GM21737 (cell line): ENCODE data around the gene MGMT.

ENCODE experiments used
- ATAC-seq: cut with Tn5 transposase; IDR thresholded peaks from one replicate; pipeline ENCODE4 v1.9.1; 2021; ENCODE audit warnings: mild to moderate bottlenecking, moderate library complexity; ENCODE audit not compliant: unreplicated experiment

Gene MGMT

GRCh38 chr10:129581827-129582411 is 114.9 kb downstream of the MGMT start:
- ATAC-seq: no peak

GRCh38 chr10:129583831-129584230 is 116.8 kb downstream of the MGMT start:
- ATAC-seq: no peak

GRCh38 chr10:129586898-129587443 is 119.9 kb downstream of the MGMT start:
- no peak for ATAC-seq

DNA sequence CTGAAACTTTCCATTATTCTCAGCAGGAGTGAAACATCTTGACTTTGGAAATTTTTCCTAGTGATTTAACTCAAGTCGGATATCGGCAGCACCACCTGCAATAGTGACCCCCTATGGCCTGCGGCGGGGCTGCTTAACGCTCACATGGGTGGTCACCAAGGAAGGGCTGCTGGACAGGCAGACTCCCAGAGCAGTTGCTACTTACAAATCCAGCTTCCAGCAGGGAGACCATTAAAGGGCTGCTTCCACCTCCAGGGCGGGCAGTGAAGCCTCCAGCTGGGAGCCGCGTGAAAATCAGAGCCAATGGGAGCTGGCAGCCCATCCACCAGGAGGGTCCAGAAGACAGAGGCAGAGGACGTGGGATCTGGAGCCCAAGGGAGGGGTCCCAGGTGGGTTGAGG is 122.5 kb downstream of the MGMT start:
- ATAC-seq: no peak

GRCh38 chr10:129593953-129594352 is 126.9 kb downstream of the MGMT start:
- ATAC-seq: no peak

GRCh38 chr10:129594811-129595210 is 127.8 kb downstream of the MGMT start:
- ATAC-seq: no peak

DNA sequence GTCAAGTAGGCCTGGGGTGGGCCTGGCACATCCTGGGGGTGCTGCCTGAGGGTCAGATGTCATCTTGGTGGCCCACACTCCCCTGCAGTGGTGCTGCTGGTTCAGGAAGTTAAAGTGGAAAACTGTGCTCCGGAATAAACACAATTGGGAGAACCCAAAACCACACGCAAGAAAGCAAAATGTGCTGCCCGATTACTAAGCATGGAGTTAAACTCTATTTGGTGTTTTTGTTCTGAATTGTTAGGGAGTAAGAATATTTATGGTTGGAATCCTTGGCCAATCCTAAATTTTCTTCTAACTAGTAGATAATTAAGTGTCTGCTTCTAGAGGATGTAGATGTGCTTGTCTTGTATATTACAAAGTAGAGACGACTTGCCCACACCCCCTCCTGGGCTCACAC is 131.4 kb downstream of the MGMT start:
- no peak for ATAC-seq

DNA sequence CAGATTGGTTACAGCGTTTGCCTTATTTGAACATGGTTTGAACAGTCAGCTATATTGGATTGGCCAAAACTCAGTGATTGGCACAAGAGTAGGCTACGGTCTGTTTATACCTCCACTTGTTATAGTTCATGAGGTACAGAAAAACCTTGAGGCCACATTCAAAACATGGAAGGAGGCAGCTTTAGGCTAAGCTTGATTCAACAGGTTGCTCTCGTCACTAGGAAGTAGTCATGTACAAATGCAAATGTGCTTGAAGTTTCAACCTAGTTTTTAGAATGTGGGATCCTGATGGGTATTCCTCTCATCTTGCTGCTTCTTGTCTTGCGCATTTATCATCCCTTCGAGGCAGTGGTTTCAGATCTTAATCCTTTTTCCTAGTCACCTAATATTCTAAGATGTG is 132.1 kb downstream of the MGMT start:
- no peak for ATAC-seq

GRCh38 chr10:129601737-129602136 is 134.7 kb downstream of the MGMT start:
- no peak for ATAC-seq

GRCh38 chr10:129602938-129603535 is 136.0 kb downstream of the MGMT start:
- ATAC-seq: no peak

DNA sequence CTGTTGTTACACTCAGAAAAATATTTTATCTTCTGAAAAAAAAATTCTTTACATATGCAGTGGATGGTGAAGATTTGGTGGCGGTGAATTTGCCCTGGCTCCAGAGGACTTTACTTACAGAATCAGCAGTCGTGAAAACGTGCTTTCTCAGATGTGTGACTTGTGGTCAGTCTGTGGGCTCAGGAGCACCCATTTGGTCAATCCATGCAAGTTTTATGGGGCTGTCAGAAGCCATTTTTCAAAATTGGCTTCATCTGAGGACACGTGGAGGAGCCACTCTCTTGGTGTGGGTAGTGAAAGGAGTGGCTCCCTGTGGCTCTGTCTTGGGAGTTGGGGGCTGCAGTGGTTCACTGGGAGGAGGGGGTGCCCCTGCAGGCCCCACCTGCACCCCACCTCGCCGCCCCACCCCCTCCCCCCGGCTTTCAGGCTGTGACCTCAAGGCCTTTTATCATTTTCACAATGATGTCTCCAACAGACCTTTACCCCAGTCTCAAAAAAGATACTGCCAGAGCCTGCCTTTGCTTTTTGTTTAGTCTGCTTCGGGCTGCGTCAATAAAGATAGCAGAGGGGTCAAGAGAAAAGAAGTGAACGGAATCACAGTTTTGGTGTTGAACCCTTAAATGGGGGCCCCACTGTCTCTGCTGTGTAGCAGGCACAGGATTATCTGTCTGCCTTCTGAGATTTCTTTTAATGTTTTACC is 137.4 kb downstream of the MGMT start:
- ATAC-seq: no peak

DNA sequence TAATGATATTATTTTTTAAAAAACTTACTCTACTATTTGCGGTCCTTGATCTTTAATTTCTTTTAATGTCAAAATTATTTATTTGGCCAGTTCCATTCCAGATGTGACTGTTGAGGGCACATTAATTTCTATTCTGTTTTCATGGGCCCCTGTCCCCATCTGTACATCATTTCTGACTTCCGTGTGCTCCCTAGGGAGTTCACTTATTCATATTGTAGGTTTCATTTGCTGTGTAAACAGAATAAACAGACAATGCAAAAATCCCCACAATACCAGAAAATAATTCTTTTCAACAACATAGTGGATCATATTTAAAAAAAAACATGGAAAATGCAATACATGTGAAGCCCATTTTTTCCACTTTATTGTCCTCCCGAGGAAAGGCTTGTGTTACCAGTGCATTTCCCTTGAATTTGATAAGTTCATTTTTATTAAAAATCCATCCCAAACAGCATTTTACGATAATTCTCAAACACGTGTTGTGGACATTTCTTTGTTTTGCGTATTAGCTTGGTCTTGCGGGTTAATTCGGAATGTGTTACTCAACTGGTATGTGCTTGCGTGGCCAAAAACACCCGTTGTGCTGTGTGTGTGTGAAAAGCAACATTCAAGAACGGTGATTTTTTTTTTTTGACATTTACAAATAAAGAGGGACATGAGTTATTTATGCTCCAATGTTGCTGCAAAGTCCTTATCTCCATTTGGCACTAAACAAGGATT is 138.4 kb downstream of the MGMT start:
- peak; percentile 53 for ATAC-seq

DNA sequence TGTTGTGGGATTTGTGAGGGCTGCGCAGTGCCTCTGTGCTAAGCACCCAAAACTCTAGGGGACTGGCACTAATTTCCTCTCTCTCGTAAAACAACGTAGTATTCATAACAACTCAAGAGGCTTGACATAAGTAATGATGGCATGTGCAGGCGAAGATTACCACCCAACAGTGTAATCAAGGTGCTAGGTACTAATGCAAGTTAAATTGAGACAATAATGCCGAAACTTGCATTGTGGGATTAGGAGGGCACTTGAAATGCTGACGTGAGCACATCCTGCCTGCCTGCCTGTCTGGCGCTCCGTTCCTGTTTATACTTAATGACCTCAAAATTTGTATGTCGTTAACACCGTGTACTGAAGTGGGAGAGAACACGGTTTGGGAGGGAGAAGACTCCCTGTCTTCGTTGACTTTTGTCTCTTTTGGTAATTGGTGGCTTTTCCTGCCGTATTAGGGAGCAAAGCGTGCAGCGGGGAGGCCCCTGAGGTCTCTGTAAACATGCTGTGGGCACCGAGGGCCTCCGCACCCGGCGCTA is 139.0 kb downstream of the MGMT start:
- ATAC-seq: no peak

GRCh38 chr10:129607607-129608109 is 140.6 kb downstream of the MGMT start:
- no peak for ATAC-seq

DNA sequence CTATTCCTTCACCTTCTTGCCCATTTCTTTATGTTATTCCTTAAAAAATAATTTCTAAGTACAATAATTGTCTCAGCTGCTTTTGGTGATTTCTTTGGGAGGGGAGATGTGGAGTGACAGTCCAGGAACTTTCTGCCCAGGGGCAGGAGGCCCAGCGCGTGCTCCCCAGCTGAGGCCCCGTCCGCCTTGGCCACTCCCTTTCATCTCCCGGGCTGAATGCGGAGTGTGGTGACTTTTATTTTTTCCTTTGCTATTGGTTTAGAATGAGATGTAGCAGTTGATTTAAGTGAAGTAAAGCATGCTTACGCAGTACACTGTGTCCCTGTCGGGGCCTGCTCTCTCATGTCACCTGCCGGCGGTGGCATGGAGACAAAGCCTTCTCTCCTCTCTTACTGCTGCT is 141.6 kb downstream of the MGMT start:
- ATAC-seq: no peak

DNA sequence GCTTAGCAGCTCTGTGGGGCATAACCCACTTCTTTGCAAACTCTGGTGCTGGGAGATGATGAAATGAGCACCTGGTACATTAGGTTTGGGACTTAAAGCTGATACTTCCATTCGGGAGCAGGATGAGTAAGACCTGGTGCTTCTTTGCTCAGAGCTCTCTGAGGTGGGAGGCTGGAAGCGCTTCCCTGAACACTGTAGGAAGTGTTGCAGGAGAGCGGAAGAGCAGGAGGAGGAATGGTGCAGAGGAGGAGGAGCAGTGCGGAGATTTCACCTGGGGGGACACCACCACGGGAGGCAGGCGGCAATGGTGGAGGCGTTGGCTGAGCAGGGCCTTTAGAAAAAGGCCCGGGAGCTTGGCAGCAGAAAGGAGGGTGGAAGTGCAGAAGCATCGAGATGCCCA is 142.5 kb downstream of the MGMT start:
- ATAC-seq: no peak

DNA sequence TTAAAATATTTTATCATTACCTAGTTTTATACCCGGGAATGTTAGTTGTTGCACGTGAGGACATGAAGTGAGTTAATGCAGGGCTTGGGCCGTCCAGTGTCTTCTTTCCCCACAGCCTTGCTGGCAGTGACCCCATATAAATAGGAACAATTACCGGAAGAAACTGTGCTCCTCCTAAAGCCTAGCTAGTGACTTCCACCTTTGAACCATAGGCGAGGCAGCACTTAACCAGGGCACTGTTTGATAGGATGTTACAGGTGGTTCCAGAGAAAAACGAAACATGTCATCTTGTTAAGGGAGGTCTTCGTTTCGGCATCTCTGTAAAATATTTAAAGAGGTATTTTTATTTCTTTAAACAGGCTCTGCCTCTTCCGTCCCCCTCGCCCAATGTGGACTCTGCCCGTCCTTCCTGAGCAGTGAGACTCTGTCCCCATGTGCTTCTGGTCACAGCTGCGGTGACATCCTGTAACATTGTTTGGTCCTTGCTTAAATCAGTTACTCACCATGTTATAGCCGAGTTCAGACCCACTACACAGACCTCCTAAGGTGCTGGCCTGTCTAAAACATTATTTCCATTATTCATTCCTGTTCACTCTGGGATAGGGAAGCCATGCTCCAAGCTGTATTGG is 145.6 kb downstream of the MGMT start:
- no peak for ATAC-seq

DNA sequence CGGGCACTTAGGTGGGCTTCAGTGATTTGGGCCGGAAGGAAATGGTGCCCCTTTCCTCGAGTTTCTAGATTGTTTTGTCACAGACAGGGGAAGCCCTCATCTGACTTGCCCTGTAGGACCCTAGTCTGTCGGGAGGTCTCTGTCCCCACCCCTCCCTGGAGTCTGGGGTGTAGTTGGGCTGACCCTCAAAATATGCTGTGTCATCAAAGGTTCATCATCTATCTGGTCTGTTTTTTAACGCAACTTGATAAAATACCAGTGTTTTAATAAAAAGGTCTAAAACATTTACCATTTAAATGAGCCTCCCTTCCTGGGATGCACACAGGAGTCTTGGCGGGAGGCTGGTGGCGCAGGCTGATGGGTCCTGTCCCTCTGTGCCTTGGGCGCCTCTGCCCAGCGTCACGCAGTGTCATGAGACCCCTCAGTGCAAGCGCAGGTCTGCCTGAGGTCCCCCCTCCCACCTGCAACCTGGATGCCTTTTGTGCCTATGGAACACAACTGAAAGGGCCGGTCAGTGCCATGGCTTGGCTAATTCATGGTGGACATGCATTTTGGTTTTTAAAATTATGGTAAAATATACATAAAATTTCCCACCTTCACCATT is 146.4 kb downstream of the MGMT start:
- ATAC-seq: no peak

DNA sequence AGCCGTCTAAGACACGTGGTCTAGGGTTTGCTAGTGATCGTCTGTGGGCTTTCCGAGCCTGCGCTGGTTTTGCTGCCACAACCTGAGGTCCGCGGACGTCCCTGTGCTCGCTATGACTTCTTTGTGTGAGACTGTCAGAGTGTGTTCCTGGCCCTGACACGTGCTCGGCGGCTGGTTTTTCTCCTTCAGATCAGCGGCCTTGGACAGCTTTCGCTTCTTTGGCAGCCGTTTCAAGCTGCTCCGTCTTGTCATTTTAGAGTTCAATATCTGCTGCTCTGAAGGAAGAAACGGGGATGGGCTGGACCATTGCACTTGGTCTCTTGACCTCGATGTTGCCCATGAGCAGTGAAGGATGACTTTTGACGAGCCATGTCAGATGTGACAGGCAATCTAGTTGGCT is 147.3 kb downstream of the MGMT start:
- ATAC-seq: no peak

DNA sequence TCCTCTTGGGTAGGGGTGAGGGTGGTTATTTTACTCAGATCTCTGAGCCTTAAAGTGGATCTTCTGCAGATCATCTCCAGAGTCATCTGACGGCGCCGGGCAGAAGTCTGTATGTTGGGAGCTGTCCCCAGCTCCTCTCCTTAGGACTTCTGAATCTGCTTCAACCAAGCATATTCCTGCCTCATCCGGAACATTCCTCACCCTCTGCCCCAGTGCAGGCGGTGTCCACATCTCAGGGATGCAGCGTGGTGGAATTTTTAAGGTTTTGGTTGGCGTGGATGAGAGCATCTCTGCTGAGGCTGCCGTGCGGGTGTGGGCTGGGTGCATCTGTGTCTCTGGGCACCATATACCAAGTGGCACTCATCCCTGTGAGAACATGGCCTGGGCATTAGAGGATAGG is 148.3 kb downstream of the MGMT start:
- ATAC-seq: no peak
